ENCODE data around the gene NIFK. TPM values are rescaled to one million over a fixed set of nuclear protein-coding genes. Genes with fewer than 3 reads are reported as not detected.
A peak's percentile ranks its signal among the peaks of the same experiment; 100 is the strongest.
"Not testable (repeated sequence)": the region's sequence is repeated elsewhere in the genome, so short reads cannot be mapped to it uniquely, and the experiment has no call there.

Gene NIFK
- total and polyA plus RNA-seq, 8 donors: 22.9 to 40.4 (median 25.8) TPM

DNA sequence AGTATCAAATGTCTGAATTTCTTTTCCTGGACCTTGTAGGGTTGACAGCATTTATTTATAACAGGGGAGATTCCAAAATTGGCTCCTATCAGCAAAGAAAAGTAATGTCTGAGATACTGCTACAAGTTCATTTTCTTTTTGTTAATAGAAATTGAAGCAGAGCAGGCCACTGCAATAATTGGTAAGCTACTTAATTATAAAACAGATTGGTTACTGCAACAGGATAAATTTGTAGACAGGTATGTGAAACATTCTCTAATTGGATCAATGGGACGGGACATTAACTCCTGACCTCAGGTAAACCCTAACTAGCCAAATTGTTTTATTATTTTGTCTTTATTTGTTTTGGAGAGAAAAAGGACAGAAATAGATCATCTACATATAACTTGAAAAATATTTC lies 20.5 kb downstream of the NIFK start:
- WGBS, 2 donors: 47 to 53% methylated on average over 1 of the region's 1 CpG
- no peaks in the 10 kb centered on the region for H3K4me1 ChIP-seq
- no peak overlapping the region for H3K4me3 ChIP-seq
- DNase-seq (no peak), ATAC-seq (peak in 1 of 4 donors; percentile 46), FAIRE-seq (no peak)
- TF ChIP-seq, protein P1, sequence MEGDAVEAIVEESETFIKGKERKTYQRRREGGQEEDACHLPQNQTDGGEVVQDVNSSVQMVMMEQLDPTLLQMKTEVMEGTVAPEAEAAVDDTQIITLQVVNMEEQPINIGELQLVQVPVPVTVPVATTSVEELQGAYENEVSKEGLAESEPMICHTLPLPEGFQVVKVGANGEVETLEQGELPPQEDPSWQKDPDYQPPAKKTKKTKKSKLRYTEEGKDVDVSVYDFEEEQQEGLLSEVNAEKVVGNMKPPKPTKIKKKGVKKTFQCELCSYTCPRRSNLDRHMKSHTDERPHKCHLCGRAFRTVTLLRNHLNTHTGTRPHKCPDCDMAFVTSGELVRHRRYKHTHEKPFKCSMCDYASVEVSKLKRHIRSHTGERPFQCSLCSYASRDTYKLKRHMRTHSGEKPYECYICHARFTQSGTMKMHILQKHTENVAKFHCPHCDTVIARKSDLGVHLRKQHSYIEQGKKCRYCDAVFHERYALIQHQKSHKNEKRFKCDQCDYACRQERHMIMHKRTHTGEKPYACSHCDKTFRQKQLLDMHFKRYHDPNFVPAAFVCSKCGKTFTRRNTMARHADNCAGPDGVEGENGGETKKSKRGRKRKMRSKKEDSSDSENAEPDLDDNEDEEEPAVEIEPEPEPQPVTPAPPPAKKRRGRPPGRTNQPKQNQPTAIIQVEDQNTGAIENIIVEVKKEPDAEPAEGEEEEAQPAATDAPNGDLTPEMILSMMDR (IDR thresholded peaks at IDR 0.05): no peak
- no peaks in the 10 kb centered on the region for H3K9me3 ChIP-seq
- no peaks in the 10 kb centered on the region for H3K36me3 ChIP-seq
- peak overlapping the region in 2 of 4 donors; percentile 15 to 44 for H3K27ac ChIP-seq
- intact Hi-C loops (cut with DNase I): loop anchor here in 1 of 3 donors (5.0 to 10.0 kb wide), 2 partner anchors 181 to 314 kb away; partner anchors contain the start of gene RNU4ATAC
- H3K27me3 ChIP-seq: no peaks in the 10 kb centered on the region

- 66 to 79% methylated on average over 2 to 3 of the region's 3 CpGs for WGBS, 2 donors
- not testable (repeated sequence) for DNase-seq, H3K27me3 ChIP-seq, FAIRE-seq, H3K9me3 ChIP-seq, ATAC-seq, H3K4me3 ChIP-seq, H3K36me3 ChIP-seq, H3K4me1 ChIP-seq
- H3K27ac ChIP-seq: peak overlapping the region in 1 of 4 donors; percentile 79
- intact Hi-C loops (cut with DNase I): loop anchor here in 1 of 3 donors (10.0 kb wide), 1 partner anchor 177 kb away; the partner anchor contains the start of gene RNU4ATAC
Measured at GRCh38 chr2:121711481-121711880, 25.2 kb downstream of the NIFK start.

DNA sequence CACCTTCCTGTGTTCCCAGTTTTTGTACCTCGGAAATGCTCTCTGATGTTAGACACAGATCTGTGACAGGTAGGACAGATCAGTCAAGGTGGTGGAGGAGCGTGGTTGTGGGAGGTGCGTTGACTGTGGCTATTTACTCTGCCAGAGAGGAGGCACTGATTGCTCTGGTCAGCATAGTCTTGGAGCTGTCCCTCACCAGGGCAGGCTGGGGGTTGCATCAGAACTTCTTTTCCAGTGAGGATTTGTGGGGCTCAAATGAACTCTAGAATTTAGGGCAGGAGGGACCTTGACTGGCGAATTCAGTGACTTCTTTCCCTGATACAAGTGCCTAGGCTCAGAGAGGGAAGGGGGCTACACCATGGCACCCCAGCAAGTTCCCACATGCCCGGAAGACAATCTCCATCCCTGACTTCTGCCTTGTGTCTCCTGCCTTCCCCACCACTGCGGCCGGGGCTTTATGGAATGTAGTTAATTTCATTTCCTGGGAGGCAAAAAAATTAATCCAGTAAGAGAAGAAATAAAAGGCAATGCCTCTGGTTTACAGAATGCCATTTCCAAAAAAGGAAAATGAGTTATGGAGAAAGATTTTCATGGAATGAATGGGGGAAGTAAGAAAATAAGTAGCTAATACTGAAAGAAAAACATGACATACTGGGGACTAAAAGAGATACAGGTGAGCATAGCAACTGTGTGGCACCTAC lies 26.1 kb downstream of the NIFK start:
- WGBS, 2 donors: 51 to 56% methylated on average over 7 of the region's 7 CpGs
- peaks cover 0 to 4% (median 3%) of the 10 kb centered on the region in 3 donors for H3K4me1 ChIP-seq
- no peaks in the 10 kb centered on the region for H3K36me3 ChIP-seq
- peak overlapping the region in 3 of 4 donors; percentile 18 to 79 (median 57) for H3K27ac ChIP-seq
- intact Hi-C loops (cut with DNase I): loop anchor here in 1 of 3 donors (10.0 kb wide), 1 partner anchor 176 kb away; the partner anchor contains the start of gene RNU4ATAC
- DNase-seq (no peak), FAIRE-seq (no peak), ATAC-seq (peak in 2 of 4 donors; percentile 36 to 37)
- no peaks in the 10 kb centered on the region for H3K9me3 ChIP-seq
- H3K4me3 ChIP-seq: no peak overlapping the region
- no peaks in the 10 kb centered on the region for H3K27me3 ChIP-seq
- TF ChIP-seq, protein P1 (IDR thresholded peaks at IDR 0.05): no peak

- intact Hi-C loops (cut with DNase I): loop anchor here in 1 of 3 donors (10.0 kb wide), 1 partner anchor 175 kb away; the partner anchor contains the start of gene RNU4ATAC
- FAIRE-seq (no peak), DNase-seq (no peak)
Measured at GRCh38 chr2:121709776-121710469, 26.8 kb downstream of the NIFK start.

GRCh38 chr2:121707920-121708361 lies 28.7 kb downstream of the NIFK start:
- 46 to 49% methylated on average over 5 of the region's 5 CpGs for WGBS, 2 donors
- Histone ChIP-seq H3K36me3 (no peaks in the 10 kb centered on the region), H3K4me3 (no peak overlapping the region), H3K4me1 (peaks cover 0 to 4% (median 3%) of the 10 kb centered on the region in 3 donors), H3K27me3 (no peaks in the 10 kb centered on the region), H3K27ac (peak overlapping the region; percentile 72 to 80 (median 76)), H3K9me3 (no peaks in the 10 kb centered on the region)
- intact Hi-C loops (cut with DNase I): no loop called here
- TF ChIP-seq, protein P1 (IDR thresholded peaks at IDR 0.05): no peak
- ATAC-seq: peak; percentile 73 to 86 (median 80)
- DNase-seq: peak in 3 of 6 donors; percentile 47 to 54 (median 50)
- FAIRE-seq: no peak

More at GRCh38 chr2:121709776-121710469, 26.8 kb downstream of the NIFK start:
- peaks cover 0 to 4% (median 3%) of the 10 kb centered on the region in 3 donors for H3K4me1 ChIP-seq
- 59 to 67% methylated on average over 11 of the region's 11 CpGs for WGBS, 2 donors
- H3K9me3 ChIP-seq: no peaks in the 10 kb centered on the region
- no peaks in the 10 kb centered on the region for H3K27me3 ChIP-seq
- peak in 2 of 4 donors; percentile 38 to 48 for ATAC-seq
- no peaks in the 10 kb centered on the region for H3K36me3 ChIP-seq
- no peak overlapping the region for H3K4me3 ChIP-seq
- TF ChIP-seq, protein P1 (IDR thresholded peaks at IDR 0.05): no peak
- peak overlapping the region in 3 of 4 donors; percentile 18 to 79 (median 57) for H3K27ac ChIP-seq
